Stomach (tissue), 4 donors: ENCODE data around the gene ULK4.

Experiments used
- EP300 ChIP-seq: sonication (generic); formaldehyde crosslinking; IDR thresholded peaks from one replicate; pipeline ENCODE4 v1.6.1; 2017; ENCODE audit warnings: antibody characterized with exemption
- POLR2A ChIP-seq, 4 donors: fragments of 450-650 bp; IDR thresholded peaks; one replicate each; pipeline ENCODE4 v1.6.1; 2016; ENCODE audit warnings: antibody characterized with exemption in 4 of 4, control low read depth in 2 of 4, mild to moderate bottlenecking in 1 of 4, moderate library complexity in 1 of 4

DNA sequence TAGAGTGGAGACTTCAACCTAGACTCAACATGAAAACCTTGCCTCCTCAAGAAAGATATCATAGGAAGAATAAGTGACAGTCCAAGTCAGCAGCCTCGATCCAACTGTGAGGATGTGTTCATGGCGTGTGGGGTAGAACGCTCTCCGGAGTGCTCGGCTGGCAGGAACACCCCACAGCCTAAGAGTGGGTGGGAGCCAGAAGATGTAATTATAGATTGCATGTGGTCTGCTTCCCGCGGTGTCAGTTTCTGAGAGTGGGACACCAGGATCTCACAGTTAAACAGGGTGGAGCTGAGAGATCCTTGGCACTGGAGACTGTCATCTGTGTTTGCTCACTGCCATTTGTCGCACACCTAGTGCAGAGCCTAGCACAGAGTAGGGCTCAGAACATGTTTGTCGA is 604.6 kb downstream of the ULK4 start:
- TF ChIP-seq POLR2A (IDR thresholded peaks at IDR 0.05) = no peak
- TF ChIP-seq EP300 = no peak
